NCI-H2196 treated with DMSO at 0.1 percent for 48 hours (cell line): ENCODE measurements around the gene YPEL5.

Experiments
- DNase-seq: peaks from one replicate; lab custom pipeline; 2025; ENCODE audit not compliant: unreplicated experiment; lab: John Stamatoyannopoulos, UW

YPEL5 gene

DNA sequence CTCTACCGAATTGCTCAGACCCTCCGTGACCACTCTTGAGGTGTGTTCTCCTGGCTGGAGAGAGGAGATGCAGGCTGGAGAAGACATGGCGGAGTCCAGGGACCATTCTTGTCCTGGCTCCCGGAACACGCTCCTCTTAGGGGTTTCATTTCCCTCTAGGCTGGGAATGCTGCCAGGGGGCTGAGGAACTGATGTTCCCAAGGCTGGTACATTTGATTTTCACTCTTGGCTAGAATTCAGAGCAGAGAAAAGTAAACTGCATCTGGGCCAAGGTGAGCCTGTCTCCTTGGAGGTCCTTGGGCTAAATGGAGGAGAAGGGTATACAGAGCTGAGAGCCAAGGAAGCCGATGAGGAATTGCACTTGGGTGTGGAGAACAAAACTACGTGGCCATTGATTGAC is 56.3 kb downstream of the YPEL5 start:
- DNase-seq: no peak

DNA sequence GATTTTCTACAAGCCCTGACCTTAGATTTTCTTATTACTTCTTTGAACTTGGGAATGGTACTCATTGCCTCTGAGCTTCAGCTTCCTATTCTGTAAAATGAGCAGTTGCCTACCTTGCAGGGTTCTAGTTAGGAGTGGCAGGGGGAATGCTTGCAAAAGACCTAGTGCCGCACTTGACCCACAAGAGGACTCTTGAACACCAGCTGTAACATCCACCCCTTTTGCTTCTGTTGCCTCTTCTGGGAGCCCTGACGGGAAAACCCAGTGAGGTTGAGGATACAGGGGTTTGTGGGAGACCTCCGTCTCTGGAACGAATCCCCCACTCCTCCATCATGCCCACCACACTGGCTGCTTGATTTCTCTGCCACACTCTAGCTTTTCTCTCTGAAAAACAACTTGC is 57.5 kb downstream of the YPEL5 start:
- DNase-seq: no peak

DNA sequence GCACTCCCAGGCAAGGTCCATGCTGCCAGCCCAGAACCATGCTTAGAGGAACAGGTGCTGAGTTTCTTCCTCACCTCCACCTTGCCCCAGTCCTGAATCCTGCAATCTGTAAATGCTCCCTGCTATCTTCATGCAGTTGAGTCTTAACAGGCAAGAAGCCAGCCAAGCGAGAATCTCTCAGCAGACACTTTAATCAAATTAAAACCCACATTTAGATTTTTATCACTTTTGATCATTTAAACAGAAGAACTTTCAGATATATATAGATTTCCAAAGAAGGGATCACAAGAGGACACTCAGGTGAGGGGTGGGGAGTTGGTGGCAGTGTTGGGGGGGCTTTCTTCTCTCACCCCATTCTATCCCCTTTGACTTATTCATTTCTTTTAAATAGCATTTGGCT is 58.6 kb downstream of the YPEL5 start:
- DNase-seq: no peak

DNA sequence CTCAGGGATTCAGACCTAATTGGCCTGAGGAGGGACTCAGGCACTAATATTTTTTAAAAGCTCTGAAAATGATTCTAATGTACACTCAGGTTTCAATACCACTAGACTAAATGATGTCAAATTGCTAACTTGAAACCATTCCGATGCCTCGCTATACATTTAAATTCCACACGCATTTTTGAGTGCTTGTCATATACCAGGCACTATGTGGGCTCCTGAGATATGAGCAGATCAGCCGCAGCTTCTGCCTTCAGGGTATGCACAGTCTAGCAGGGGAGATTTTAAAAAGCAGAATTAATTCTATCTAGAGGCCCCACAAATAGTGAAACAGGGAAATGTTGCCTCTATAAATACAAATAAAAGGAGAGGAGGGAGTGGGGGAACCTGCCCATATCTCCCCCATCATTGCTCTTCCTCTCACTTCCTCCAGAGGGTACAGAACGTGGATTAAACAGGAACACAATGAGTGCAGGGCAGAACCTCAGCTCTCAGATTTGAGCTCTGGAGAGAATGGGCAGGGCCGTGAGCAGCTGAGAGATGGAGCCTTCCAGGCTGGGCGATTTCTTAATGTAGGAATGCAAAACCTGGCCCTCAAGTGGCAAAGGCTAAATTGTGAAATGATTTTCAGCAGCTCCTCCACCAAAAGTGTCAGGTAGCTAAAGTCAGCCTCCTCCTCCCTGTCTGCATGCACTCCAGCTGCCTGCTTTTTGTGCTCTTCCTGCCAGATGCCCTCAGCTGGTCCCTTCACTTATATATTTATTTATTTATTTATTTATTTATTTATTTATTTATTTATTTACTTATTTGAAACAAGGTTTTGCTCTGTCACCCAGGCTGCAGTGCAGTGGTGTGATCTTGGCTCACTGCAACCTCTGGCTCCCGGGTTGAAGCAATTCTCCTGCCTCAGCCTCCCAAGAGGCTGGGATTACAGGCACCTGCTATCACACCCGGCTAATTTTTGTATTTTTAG is 59.9 kb downstream of the YPEL5 start:
- DNase-seq: no peak

DNA sequence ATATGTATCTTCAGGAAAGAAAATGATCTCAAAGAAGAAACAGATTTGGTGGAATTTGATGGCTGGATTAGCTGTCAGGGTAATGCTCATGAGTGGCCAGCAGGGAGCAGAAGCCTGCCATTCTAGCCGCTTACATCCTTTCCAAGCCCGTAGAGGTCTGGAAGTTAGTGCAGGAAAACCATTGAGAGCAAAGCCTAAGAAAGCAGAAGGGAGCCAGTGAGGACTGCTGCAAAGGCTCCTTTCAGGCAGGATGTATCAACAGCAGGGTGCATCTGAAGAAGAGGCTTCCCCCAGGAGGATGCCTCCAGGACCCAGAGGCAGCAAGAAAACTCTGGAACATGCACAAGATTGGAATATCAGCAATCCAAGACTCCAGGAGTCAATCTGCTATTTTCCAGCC is 61.6 kb downstream of the YPEL5 start:
- DNase-seq: peak; percentile 68

DNA sequence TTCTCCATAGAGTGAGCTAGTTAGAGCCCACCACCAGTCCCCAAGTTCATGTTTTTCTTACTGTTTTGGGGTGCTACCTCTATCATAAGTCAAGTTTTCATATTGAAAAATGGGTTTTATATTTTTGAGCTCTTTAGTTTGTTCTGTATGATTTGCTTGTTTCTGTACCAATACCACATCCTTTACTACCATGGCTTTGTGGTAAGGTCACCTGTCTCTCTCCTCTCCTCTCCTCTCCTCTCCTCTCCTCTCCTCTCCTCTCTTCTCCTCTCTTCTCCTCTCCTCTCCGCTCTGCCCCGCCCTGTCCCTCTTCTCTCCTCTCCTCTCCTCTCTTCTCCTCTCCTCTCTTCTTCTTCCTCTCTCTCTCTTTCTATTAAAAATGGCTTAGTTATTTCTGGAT is 62.4 kb downstream of the YPEL5 start:
- no peak for DNase-seq
